NCI-H2196 treated with DMSO at 0.1 percent for 48 hours (cell line): ENCODE results near the gene ANKRD6.

ENCODE experiments used
- DNase-seq: peaks from one replicate; lab custom pipeline; 2025; ENCODE audit not compliant: unreplicated experiment; lab: John Stamatoyannopoulos, UW

The ANKRD6 gene

DNA sequence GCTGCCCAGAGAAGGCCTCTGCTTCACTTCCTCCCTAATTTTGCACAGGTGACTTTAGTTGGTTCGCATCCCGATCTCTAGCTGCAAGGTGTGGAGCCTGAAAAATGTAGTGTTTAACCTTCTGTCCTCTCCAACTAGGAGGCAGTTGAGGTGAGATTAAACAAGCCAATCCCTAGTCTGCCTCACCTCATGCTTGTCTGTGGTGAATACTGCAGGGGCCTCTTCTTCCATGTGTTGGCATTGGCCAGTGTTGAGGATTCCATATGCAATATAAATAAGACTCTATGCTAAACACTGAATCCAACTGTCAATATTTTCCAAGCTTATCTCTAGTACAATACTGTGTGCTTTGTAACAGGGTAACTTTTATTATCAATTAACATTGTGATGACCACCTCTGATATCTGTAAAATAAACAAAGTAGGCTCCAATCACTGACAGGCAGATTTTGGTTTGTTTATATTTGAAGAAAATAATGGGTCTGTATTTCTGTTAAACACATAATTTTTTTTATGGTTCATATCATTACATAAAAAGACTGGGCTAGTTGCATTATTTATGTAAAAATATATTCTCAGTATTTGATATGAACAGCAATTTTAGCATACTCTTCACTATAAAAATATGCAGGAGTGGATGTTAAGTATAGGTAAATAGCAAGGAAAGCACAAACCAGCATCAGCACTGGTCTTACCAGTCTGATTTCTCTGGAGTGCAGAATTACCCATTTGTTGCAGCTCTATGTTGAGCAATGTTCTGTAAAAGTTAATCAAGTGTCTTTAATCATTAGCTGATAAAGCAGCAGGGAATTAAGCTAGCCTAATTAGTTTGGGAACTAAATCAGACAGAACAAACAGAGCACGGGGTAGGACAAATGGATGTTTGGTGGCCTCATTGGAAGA, 74.0 kb downstream of the ANKRD6 start:
- DNase-seq: no peak

DNA sequence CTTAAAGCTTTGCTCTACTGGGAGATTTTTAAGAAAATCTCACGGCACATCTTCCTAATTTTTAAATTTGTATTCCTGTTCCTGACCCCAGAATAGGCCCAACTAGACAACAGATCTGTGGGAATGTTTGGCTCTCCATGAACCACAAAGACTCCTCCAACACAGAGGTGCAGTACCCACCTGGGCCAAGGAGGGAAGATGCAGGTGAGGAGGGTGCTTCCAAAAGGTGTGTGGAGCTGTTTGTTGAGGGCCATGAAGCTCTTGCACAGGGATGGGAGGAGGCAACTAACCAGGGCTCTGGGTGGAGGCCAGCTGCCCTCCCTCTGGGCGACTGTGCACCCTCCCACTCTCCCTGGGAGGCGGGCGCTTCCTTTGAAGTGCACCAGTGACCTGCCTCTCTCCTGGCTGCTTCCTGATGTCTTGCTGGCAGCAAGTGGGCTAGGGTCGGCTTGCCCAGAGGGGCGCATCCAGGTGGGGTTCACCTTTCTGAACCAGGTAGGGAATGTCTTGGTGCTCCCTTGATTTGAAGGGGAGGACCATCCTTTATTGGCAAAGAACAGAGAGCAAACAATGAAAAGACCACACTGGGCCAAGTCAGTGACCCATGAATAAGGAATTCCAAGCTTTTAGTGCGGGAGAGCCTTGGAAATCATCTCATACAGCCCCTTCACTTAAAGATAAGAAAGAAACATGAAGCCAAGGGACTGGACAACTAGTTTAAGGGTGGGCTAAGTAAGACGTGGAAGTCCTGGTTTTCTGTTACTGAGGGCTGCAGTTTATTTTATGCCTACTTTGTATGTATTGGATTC, 76.0 kb downstream of the ANKRD6 start:
- DNase-seq: peak; percentile 73

DNA sequence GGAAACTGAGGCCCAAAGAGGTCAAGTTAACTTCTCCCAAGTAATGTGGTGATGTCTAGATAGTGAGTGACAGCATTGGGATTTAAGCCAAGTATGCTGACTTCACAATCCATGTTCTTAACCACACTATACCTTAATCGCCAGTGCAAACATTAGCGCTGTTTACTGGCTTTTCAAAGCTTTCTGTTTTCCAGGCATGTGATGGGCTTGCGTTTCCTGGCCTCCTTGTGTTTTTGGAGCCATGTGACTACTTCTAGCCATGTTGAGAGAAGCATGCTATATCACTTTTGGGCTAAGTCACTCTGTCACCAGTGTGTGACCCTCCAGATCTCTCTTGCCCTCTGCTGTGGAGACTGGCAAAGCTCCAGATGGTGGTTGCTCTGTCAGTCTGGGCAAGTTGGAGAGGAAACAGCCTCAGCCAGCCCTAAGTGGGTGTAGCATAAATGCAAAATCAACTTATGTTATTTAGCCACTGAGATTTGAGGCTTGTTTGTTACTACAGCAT, 76.9 kb downstream of the ANKRD6 start:
- peak; percentile 54 for DNase-seq

DNA sequence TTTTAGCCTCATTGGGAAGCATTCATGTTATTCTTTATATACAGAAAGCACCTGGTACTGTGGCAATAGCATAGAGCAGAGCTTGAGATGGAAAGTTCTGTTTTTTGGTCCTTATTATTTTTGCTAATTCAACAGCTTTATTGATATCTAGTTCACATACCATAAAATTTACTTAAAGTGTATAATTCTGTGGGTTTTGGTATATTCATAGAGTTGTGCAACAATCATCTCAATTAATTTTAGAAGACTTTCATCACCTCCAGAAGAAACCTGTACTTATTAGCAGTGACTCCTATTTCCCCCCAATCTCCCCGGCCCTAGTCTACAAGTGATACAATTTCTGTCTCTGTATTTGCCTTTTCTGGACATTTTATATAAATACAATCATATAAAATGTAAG, 77.4 kb downstream of the ANKRD6 start:
- DNase-seq: no peak

DNA sequence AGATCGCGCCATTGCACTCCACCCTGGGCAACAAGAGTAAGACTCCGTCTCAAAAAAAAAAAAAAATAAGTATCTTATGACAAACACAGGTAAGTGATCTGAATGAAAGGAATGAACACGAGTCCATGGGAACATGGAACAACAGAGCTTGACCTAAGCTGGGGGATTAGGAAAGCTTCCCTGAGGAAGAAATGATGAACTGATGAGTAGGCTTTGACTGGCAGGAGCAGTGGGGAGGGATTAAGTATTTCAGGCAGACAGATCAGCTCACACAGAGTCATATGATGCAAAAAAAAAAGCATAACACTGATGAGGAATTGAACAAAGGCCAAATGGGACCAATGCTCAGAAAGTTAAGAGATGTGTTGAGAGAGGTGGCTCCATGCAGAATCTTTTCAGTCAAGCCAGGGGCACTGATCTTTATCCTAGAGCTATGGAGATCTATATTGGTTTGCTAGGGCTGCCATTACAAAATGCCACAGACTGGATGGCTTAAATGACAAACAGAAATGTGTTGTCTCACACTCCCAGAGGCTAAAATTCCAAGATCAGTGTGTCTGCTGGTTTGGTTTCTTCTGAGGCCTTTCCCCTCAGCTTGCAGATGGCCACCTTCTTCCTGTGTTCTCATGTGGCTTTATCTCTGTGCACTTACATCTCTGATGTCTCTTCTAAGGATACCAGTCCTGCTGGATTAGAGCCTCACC, 85.6 kb downstream of the ANKRD6 start:
- no peak for DNase-seq

DNA sequence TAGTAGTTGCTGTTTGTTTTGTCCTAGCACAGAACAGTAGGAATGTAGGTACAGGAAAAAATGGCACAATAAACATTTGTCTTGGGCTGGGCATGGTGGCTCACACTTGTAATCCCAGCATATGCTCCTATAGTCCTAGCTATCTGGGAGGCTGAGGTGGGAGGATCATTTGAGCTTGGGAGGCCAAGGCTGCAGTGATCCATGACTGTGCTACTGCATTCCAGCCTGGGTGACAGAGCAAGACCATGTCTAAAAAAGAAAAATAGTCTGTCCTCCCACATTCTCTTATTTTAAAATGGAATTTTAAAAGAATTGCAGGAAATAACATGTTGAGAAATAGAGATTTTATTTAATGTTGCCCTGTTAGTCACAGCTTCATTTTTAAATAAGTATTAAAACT, 87.8 kb downstream of the ANKRD6 start:
- DNase-seq: no peak

DNA sequence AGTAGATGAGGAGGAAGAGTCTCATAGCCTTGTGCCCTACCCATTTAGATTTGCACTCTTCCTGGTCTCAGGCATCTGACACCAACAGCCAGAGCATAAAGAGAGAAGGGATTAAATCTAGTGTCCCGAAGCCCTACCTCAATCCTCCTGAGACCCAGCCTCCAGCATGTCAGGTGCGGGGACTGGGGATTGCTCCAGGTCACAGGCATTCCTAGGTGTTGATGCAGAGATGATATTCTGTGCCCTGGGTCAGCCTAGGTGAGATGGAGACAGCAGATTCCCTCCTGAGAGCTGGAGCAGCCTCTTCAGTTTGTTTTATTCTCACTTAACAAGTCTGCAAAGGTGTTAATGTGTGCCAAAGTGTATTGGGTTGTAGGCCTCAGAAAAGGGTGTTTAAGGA, 89.8 kb downstream of the ANKRD6 start:
- DNase-seq: no peak

DNA sequence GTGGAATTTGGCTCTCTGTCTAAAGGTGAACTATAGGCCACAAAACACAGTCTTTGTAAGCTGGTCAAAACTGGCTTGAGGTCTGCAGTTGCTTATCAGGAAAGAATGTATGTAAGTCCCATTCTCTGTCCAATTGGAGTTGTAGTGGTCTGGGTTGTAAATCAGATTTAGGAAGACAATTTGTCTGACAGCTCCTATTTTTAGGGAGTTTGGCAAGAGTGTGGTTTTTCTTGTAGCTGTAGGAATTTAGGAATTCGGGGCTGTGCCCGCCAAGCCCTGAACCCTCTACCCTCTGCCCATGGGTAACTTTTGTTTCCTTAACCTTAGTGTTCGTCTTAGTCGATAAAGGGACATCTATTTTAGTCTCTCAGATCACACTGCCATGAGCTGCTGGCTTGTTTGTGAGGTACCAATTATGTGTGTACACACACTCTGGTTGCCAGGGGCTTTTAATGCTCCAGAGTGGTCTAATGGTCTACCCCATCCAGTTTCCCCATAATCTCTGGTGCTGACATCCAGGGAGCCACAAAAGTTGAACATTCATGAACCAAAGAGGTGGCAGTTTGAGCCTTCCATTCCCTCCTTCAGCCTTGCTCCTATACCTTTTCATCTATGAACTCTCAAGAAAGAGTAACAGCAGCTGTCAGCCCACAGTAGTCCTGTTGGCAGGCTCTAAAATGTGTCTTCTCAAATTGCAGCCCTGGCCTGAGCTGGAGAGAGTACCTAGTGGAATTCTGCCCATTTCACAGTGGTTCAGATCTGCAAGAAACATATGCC, 93.0 kb downstream of the ANKRD6 start:
- no peak for DNase-seq

DNA sequence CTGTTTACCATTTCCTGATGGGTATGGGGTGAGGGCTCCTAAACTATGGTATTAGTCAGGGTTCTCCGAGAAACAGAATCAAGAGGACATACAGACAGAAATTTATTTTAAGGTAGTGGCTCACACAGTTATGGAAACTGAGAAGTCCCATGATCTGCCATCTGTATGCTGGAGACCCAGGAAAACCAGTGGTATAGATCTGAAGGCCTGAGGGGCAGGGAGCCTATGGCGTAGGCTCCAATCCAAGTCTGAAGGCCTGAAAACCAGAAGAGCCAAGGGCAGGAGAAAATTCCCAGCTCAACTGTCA, 93.6 kb downstream of the ANKRD6 start:
- no peak for DNase-seq

DNA sequence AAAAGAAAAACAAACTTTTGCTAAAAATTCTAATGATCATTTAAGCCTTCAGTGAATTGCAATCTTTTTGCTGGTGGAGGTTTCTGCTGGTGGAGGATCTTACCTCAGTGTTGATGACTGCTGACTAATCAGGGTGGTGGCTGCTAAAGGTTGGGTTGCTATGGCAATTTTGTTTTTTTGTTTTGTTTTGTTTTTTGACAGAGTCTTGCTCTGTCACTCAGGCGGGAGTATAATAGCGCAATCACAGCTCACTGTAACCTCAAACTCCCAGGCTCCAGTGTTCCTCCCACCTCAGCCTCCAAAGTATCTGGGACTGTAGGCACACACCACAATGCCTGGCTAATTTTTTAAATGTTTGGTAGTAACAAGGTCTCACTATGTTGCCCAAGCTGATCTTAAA, 94.7 kb downstream of the ANKRD6 start:
- DNase-seq: no peak

DNA sequence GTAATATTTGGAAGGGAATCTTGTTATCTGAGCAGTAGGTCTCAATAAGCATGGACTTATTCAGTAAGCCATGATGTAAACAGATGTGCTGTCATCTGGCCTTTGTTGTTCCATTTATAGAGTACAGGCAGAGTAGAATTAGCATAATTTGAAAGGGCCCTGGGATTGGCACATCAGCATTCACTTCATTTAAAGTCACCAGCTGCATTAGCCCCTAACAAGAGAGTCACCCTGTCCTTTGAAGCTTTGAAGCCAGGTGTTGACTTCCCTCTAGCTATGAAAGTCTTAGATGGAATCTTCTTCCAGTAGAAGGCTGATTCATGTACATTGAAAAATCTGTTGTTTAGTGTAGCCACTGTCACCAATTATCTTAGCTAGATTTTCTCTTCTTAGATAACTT, 95.9 kb downstream of the ANKRD6 start:
- DNase-seq: no peak

DNA sequence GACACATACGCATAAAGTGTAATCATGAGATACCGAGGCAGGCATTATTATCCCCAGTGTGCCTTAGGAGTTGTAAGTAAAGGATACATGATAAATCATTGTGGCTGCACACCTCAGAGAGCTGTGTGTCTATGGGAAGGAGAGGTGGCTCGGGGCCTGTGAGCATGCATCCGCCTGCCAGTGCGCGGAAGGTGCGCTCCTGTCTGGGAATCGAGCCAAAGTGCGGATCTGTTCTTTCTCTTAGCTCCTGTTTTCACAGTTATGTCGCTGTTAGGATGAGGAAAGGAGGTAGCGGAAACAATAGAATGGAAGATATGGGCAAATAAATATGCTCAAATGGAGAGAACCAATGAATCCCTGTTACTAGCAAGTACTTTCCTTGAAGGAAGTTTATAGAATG, 98.0 kb downstream of the ANKRD6 start:
- no peak for DNase-seq

DNA sequence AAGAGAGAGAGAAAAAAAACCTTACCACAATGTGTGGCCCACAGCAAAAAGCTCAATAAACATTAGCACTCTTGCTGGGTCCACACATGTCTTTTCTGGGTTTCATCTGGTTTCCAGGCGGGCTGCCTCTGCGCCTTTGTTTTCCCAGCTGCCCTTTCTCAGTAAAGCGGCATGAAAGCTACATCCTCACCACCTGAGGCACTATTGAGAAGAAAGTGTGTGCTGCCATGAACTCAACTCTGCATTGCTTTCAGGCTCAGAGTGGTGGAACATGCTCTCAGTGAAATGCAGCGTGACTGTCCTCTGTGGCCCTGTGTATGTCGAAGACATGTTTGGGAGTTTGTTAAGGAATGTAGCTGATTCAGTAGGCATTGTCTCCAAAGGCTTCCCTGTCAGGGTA, 103.3 kb downstream of the ANKRD6 start:
- no peak for DNase-seq

DNA sequence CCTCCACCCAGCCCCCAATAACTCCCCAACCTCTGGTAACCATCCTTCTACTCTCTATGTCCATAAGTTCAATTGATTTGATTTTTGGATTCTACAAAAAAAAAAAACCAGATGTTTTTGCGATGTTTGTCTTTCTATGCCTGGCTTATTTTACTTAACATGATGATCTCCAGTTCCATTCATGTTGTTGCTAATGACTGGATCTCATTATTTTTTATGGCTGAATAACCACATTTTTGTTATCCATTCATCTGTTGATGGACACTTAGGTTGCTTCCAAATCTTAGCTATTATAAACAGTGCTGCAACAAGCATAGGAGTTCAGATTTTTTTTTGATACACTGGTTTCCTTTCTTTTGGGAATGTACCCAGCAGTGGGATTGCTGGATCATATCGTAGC, 106.8 kb downstream of the ANKRD6 start:
- DNase-seq: no peak

DNA sequence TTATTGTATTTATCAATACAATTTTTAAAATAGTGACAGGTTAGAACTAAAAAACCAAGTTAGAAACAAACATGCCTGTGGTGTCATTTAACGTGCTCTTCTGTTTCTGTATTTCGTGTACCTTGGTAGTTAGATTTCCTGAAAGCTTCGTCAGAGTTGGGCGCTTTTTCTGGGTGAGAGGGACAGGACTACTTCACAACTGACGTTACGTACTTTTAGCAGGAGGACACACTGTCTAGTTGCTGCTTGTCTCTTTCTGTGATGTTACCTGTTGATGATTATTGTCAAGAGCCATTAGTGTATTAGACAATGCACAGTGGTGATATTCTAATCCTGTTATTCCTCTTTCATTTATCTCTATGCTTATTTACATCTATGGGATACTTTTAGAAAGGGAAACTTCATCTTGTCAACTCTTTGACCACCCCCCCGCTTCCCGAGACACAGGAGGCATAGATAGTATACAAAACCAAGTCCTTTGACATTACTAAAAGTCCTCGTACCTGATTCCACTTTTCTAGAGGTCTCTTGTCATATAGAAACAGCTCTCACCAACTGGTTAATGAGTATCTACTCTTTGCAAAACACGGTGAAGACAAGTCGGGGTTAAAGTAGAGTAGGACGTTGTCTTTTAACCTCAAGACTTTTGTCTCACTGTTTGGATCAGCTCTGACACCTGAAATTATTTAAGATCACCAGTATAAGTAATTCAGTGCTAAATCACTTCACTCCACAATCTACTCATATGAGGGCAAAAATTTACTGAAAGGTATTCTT, 109.3 kb downstream of the ANKRD6 start:
- DNase-seq: no peak

DNA sequence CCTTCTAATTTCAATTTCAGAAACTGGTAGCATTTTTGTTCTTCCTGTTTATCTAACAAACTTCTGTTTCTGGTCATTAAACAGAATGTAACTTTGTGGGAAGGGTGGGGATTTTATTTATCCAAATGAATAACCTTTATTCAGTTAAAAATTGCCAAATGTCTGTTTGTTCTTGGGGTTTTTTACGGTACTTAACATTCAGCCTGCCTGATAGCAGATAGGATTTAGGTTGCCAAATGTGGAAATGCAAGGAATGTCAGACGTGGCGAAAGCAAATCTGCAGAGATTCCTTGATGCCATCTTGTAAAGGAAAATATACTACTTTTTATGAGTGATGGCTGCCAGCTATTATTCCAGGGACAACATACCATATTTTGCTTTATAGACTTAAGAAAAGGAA, 109.9 kb downstream of the ANKRD6 start:
- no peak for DNase-seq

DNA sequence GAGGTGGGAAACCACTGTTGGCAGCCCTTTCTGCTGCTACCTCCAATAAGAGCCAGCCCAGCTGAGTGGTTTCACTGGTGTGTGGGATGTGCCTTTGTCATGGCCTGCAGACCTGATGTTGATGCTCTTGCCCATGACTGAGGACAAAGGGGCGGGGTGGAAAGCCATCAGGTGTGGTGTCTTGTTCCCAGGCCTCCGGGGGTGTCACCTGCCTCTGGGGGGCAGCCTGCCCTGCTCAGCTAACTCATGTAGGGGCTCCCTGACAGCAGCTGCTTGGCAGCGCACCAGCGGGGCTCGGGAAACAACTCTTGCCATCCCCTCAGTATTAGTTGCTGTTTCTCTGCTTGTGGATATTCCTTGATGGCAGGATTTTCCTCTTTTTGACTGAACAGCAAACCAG, 114.3 kb downstream of the ANKRD6 start:
- no peak for DNase-seq

DNA sequence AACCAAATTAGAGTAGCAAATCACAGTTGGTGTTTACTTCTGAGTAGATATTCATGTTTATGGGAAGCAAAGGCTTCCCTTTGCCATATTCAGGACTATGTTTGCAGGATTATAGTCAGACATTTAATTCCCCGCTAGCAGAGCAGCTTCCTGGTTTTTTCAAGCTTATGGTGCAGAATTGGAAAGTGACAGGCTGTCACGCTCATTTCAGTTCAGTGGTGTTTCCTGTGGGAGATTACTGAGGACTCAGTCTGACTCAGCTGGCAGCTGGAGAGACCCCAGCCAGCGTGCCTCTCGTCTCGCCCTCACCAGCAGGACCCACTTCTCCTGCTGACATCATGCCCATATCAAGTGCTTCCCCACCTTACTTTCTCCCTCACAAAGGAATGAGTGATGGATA, 120.5 kb downstream of the ANKRD6 start:
- DNase-seq: no peak

DNA sequence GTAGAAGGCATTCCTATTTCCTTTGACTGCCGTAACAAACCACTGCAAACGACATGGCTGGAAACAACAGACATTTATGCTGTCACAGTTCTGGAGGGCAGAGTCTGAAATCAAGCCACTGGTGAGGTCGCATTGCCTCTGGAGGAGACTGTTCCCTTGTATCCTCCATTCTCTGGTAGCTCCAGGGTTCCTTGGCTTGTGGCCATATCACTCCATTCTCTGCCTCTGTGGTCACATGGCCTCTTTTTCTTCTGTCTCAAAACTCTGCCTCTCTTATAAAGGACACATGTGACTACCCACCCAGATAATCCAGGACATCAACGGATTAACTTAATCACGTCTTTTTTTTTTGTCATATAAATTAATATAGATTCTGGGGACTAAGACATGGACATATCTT, 121.2 kb downstream of the ANKRD6 start:
- no peak for DNase-seq

DNA sequence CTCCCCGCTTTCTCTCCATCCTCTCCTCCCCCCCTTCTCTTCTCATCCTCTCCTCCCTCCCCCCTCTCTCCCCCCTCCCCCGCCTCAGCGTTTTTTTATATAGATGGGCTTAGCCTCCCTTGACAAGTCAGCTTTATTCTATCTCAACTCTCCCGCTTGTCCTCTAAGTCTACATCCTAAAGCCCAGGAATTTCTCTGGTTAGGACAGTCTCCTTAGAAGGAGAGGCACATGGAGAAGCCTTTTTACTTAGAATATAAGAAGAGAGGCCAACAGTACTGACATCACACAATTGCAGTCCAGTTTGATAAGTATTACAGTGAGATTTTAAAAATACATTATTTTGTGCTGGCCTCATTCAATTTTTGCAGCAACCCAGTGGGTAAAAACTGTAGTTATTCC, 122.1 kb downstream of the ANKRD6 start:
- no peak for DNase-seq
